ENCODE measurements around the gene LYRM4.

LYRM4 gene

GRCh38 chr6:5250911-5251310 is 9.8 kb downstream of the LYRM4 start:
- no peak overlapping the region for H3K4me3 ChIP-seq (ENCODE audit: low read depth, low read length)
- TF ChIP-seq CTCF (IDR thresholded peaks at IDR 0.05; ENCODE audit: low read depth, low read length, missing control alignments), result no peak
- no peak for DNase-seq (ENCODE audit: low read depth)
- in situ Hi-C loops (cut with HindIII; ENCODE audit: low sequenced_read_pairs), result no loop called here

- in situ Hi-C loops (cut with HindIII; ENCODE audit: low sequenced_read_pairs), result no loop called here
- no peak overlapping the region for H3K4me3 ChIP-seq (ENCODE audit: low read depth, low read length)
- no peak for TF ChIP-seq CTCF (IDR thresholded peaks at IDR 0.05; ENCODE audit: low read depth, low read length, missing control alignments)
- no peak for DNase-seq (ENCODE audit: low read depth)
Observed at GRCh38 chr6:5250451-5250850, 10.3 kb downstream of the LYRM4 start.

- H3K4me3 ChIP-seq (ENCODE audit: low read depth, low read length), result no peak overlapping the region
- no peak for DNase-seq (ENCODE audit: low read depth)
- in situ Hi-C loops (cut with HindIII; ENCODE audit: low sequenced_read_pairs), result no loop called here
- TF ChIP-seq CTCF (IDR thresholded peaks at IDR 0.05; ENCODE audit: low read depth, low read length, missing control alignments), result no peak
Observed at GRCh38 chr6:5249451-5250122, 11.2 kb downstream of the LYRM4 start.

- H3K4me3 ChIP-seq (ENCODE audit: low read depth, low read length), result no peak overlapping the region
- no peak for TF ChIP-seq CTCF (IDR thresholded peaks at IDR 0.05; ENCODE audit: low read depth, low read length, missing control alignments)
- no peak for DNase-seq (ENCODE audit: low read depth)
- in situ Hi-C loops (cut with HindIII; ENCODE audit: low sequenced_read_pairs), result no loop called here
Observed at GRCh38 chr6:5248302-5249098, 12.2 kb downstream of the LYRM4 start.

GRCh38 chr6:5247201-5247600 is 13.5 kb downstream of the LYRM4 start:
- H3K4me3 ChIP-seq (ENCODE audit: low read depth, low read length), result no peak overlapping the region
- TF ChIP-seq CTCF (IDR thresholded peaks at IDR 0.05; ENCODE audit: low read depth, low read length, missing control alignments), result no peak
- in situ Hi-C loops (cut with HindIII; ENCODE audit: low sequenced_read_pairs), result no loop called here
- DNase-seq (ENCODE audit: low read depth), result no peak

GRCh38 chr6:5246141-5247097 is 14.3 kb downstream of the LYRM4 start:
- no peak for TF ChIP-seq CTCF (IDR thresholded peaks at IDR 0.05; ENCODE audit: low read depth, low read length, missing control alignments)
- in situ Hi-C loops (cut with HindIII; ENCODE audit: low sequenced_read_pairs), result no loop called here
- DNase-seq (ENCODE audit: low read depth), result peak; percentile 11
- H3K4me3 ChIP-seq (ENCODE audit: low read depth, low read length), result no peak overlapping the region
